KBM-7 (cell line): ENCODE data around the gene TRAK1.
A peak's percentile ranks its signal among the peaks of the same experiment; 100 is the strongest.

Experiments
- DNase-seq: peaks from one replicate; pipeline ENCODE4 v3.0.0-alpha.2; 2015
- in situ Hi-C: fragments of 300-500 bp; cut with MboI; formaldehyde crosslinking; loops from 2 replicates; pipeline ENCODE4 v1.14.3; 2020; ENCODE audit warnings: low sequenced_read_pairs, low pct_unique_long_range_greater_than_20kb, mixed read lengths

TRAK1 gene

DNA sequence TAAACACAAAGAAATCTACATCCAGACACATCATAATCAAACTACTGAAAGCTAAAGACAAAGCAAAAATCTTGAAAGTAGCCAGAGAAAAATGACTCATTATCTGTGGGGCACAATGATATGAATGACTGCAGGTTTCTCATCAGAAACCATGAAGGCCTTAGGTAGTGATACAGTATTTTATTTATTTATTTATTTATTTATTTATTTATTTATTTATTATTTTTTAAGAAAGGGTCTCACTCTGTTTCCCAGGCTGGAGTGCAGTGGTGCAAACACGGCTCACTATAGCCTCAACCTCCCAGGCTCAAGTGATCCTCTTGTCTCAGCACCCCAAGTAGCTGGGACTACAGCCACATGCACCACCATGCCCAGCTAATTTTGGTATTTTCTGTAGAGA lies 159.6 kb downstream of the TRAK1 start:
- DNase-seq, result no peak
- in situ Hi-C loops, result loop anchor here (25.0 kb wide), 1 partner anchor 487 kb away; no protein-coding TSS in a partner anchor

DNA sequence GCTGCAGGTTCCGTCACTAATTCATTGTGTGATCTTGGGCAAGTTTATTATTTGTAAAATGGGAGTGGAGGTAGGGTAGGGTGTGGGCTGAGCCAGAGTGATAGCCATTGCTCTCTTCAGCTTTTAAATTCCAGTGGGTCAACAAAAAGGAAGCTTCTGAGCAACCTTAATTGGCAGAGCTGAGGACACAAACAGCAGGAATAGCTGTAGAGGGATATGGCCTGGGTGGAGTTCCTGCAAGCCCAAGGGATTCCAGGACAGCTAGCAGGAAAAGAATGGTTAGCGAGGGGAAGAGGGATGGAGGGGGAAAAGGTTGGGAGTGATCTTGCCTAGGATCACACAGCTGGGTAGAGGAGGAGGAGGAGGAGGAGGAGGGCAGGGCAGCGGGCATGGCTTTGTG lies 163.4 kb downstream of the TRAK1 start:
- no peak for DNase-seq
- in situ Hi-C loops, result loop anchor here (25.0 kb wide), 1 partner anchor 483 kb away; no protein-coding TSS in a partner anchor

DNA sequence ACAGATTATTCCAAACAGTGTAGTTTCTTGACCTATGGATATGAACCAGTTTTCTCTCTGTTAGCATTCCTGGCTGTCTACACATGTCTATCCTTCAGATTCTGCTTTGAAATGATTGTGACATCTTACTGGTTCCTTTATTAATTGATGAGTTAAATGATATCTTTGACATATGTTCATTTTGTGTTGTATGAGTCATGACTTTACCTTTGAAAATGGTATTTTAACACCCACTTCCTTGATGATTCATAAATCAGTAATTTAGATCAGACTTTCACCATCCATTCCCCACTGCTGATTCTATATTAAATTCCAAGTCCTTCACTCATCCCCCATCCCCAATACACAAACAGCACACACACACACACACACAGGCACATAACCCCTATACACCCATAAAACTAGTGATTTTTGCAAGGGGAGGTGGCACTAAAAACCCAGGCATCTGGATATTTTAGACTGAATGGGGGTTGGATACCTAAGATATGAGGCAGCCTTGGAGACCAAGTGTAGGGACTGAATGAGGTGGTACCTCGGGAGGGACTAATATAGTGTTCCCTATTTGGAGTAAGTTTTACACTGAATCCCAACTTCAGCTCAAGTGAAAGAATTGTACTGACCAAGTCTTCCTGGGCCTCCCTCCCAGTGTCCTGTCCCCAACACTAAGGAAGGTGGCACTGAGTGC lies 165.1 kb downstream of the TRAK1 start:
- in situ Hi-C loops, result loop anchor here (25.0 kb wide), 1 partner anchor 481 kb away; no protein-coding TSS in a partner anchor
- DNase-seq, result no peak

DNA sequence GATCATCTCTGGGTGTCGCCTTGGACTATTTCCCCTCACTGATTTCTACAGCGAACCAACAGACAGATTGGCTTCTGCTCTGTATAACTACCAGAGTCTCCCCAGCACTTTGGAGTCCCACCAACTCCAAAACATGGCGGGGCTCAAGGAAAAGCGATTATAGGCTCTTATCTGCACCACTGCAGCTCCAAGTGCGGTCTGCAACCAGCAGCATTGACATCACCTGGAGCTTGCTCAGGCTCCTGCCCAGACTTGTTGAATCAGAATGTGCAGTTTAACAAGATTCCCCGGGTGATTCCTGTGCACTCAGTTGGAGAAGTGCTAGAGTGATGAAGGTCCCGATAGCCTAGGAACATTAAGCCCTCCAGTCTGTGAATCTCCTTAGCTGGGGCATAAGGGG lies 165.8 kb downstream of the TRAK1 start:
- no peak for DNase-seq
- in situ Hi-C loops, result loop anchor here (25.0 kb wide), 1 partner anchor 480 kb away; no protein-coding TSS in a partner anchor

DNA sequence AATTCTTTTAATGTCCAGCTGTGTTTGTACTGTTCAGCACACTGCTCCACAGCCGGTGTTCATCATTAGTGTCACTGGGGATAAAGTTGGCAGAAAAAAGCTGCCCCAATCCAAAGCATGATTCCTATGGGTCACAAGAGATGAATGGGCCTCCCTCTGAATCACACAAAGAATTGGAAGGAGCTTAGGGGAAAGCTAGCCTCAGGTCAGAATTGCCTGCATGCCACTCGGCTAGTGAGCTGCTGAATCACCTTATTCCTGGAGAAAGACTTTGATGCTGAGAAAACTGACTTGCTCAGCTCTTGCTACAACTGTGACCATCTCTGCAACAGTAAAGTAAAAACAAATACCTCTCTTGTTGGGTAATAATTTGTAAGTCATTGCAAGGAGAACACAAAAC lies 171.4 kb downstream of the TRAK1 start:
- in situ Hi-C loops, result loop anchor here (25.0 kb wide), 1 partner anchor 475 kb away; no protein-coding TSS in a partner anchor
- no peak for DNase-seq

DNA sequence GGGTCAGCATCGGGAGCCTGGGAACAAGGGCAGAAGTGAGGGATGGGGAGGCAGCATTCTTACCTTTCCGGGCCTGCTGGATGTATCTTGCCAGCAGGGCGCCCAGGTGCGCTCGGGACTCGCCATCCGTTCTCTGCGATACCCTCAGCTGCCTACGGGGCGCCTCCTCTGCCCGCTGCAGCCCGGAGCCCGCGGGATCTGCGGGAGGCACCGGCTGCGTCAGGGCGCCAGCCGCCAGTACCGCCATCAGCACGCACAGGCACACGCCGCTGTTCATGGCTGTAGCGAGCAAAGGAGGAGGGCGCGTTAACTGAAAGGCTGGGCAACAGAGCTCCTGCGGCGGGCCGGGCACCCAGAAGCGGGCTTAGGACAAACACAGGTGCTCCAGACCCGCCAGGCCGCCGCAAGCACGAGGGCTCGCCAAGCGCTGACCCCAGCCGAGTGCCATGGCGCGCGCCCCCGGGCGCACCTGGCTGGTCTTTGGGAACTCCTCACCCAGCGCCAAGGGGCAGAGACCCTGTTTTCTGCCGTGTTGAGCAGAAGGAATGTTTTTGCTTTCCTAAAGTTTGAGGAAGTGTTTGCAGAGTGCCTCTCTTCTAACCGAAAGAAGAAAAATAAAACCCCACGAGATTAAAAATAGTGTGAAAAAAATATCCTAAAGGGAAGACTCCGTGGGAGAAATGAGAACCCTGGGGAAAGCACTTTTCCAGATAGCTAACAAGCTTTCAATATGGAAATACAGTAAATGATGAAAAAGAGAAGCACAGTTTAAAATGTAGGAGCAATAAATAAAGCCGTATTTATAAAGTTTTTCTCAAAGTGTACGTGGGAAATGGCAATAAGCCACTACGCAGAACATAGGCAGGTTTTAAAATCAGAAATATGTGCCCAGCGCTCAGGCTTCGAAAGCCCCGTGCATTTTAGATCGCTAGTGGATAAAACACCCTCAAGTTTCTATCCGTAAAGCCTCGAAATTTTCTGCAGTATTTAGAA lies 172.5 kb downstream of the TRAK1 start:
- in situ Hi-C loops, result loop anchor here (25.0 kb wide), 1 partner anchor 474 kb away; no protein-coding TSS in a partner anchor
- DNase-seq, result no peak

DNA sequence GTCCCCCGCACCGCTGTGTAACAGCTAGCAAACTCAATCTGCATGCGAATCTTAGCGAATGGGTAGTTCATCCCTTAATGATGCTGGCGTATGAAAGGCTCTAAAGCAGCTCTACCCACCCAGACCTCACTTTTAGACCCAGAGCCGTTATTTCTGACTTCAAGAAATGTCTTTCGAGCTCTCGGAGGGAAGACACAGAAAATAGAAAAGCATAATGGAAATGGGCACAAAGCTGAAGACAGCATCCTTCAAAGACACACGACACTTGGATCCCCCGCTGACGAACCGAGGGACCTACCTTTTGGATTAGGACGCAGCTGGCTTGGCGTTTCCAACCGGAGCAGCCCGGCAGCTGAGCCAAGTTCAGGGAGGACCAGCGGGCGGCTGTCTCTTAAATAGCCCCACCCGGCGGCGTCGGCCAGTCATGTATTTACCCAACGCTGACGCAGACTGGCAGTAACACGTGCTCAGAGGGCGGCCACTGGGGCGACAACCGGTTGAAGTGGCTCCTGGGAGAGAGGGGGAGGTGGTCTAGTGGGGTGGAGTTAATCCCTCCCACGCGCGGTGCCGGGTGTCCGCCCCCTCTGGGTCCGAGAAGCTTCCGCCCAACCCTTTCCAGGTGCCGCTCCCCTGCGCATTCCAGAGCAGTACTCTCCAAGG lies 173.4 kb downstream of the TRAK1 start:
- DNase-seq, result no peak
- in situ Hi-C loops, result loop anchor here (25.0 kb wide), 1 partner anchor 473 kb away; no protein-coding TSS in a partner anchor

DNA sequence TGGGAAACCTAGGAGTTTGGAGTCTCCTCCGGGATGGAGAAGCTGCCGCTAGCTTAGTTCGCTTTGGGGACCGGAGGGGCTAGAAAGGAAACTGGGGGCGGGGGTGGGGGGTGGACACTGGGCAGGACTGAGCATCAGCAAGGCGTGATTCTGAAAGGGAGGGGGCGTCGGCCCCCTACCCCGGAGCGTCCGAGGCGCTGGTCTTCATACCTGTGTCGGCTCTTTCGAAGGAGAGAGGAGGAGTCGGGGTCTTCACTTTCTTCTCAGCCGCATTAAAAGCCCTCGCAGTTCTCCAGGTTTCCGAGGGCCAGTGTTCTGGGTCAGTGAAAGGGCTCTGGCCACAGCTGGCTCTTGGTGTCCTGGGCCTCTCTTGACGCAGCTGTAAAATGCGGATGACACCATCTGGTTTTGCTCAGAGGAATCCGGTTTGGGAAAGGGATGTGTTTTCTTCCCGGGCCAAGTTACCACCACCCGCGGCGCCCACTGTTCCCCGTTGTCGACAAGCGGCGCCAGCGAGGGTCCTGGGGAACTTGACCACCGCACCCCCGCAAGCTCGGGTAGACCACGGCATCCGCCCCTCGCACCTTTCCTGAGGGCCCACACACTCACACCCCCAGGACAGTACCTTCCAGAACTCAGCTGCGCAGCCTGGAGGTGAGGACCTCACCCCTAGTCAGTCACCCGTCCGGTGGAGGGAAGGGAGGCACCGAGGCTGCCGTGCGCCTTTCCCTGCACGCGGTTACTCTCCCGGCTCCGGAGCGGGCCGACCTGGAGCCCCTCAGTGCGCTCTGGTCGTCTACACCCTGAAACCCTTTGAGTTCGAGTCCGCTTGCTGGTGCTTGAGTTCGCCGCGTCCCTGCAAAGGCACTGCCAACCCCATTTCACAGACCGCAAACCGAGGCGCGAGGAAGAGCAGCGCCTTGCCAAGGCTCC lies 174.2 kb downstream of the TRAK1 start:
- DNase-seq, result no peak
- in situ Hi-C loops, result loop anchor here (25.0 kb wide), 1 partner anchor 472 kb away; no protein-coding TSS in a partner anchor

DNA sequence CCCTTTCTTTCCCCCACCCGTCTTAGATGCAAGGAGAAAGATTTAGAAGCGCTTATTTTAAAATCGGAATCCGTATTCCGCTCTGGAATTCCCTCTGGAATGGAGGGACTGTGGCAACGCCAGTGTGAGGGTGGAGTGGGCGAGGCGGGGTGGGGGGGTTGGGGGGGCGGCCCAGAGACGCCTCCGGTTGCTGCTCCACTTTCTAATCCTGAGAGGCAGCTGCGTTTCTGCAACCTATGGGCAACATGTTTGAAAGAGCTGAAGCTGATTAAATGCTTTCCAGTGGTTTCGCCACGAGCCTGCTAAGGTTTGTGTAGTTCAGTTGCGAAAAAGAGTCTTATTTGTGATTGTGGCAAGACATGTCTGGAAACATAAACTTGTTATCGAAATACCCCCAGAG lies 174.9 kb downstream of the TRAK1 start, which contains the start of gene CCK:
TSS of gene CCK (minus strand) at position 101 of the 400 bp plus-strand sequence. CDS start 2,555 bp downstream, outside the sequence.
- DNase-seq, result no peak
- in situ Hi-C loops, result loop anchor here (25.0 kb wide), 1 partner anchor 471 kb away; no protein-coding TSS in a partner anchor

DNA sequence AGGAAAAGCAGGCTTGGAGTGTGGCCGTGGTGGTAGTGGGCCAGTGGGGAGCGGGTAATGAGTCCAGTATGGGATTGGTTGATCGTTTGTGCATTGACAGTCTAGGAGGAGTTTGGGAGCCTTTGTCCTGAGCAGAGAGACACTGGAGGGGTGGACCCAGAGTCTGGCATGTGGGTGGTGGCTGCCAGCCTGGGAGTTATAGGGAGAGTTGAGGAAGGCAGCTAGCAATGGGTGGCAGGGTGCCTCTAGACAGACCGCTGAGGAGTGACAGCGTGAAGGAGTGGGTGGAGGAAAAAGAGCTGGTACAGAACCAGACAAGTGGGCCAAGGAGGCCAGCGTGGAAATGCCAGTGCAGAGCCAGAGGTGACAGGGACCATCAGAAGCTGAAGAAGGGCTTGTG lies 176.7 kb downstream of the TRAK1 start:
- in situ Hi-C loops, result loop anchor here (25.0 kb wide), 1 partner anchor 469 kb away; no protein-coding TSS in a partner anchor

DNA sequence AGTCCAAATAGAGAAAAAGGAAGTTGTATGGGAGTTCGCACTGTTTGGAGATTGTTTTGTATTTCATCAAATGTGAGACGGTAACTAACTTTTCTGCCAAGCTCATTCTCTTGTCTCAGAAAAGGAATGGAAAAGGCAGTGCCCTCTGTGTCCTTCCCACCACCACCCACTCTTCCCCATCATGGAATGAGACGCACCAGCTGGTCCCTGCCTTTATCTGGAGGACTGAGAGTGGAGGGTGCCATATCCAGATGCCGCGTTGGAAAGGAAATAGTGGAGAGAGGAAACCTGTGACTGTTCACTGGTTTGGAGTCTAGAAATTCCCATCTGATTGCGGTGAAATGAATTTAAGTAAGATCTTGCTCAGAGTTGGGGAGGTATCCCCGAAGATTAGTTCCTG lies 178.5 kb downstream of the TRAK1 start:
- in situ Hi-C loops, result loop anchor here (25.0 kb wide), 1 partner anchor 468 kb away; no protein-coding TSS in a partner anchor
- no peak for DNase-seq

More for the DNA sequence above, 176.7 kb downstream of the TRAK1 start:
- DNase-seq, result no peak

DNA sequence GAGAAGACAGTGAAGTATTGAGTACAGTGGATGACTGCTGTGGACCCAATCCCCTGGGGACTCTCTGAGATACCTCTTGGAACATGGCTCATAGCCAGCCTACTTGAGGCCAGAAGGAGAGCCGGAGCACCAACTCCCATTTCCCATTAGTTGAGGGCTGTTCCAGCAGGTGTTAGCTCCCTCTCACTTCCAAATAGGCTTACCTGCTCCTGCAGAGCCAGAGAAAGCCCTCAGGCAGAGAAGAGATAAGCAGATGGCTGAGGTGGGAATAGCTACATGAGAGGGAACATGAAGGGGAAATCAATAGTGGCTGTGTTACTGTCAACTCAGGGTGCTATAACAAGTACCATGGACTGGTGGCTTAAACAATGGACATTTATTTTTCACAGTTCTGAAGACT lies 179.4 kb downstream of the TRAK1 start:
- in situ Hi-C loops, result loop anchor here (25.0 kb wide), 1 partner anchor 467 kb away; no protein-coding TSS in a partner anchor

DNA sequence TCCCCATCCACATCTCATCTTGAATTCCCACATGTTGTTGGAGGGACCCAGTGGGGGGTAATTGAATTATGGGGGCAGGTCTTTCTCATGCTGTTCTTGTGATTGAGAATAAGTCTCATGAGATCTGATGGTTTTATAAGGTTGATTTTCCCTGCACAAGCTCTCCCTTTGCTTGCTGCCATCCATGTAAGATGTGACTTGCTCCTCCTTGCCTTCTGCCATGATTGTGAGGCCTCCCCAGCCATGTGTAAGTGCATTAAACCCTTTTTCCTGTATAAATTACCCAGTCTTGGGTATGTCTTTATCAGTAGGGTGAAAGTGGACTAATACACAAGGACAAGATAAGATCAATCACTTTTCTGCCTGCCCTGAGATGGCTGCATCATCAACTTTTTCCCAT lies 180.6 kb downstream of the TRAK1 start:
- in situ Hi-C loops, result loop anchor here (25.0 kb wide), 1 partner anchor 466 kb away; no protein-coding TSS in a partner anchor

More for the DNA sequence above, 179.4 kb downstream of the TRAK1 start:
- DNase-seq, result no peak

DNA sequence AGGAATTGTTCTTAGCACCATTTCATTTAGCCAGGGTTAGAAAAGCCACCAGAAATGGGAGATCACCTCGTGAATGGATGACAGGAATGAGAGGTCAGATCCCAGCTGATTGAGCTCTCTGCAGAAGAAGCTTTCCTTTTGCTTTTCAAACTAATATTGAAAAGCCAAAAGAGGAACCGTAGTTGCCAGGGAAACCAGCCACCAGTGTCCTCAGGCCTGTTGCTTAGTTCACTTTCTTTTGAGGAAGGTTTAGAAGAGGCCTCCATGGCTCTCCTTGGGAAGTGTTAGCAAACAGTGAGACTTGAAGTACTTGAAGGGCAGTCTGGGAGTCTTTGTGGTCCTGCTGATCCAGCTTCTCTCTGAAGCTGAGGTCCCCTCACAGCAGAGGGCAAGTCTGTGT lies 182.2 kb downstream of the TRAK1 start:
- in situ Hi-C loops, result loop anchor here (25.0 kb wide), 1 partner anchor 464 kb away; no protein-coding TSS in a partner anchor
- DNase-seq, result peak; percentile 26

More for the DNA sequence above, 180.6 kb downstream of the TRAK1 start:
- no peak for DNase-seq

DNA sequence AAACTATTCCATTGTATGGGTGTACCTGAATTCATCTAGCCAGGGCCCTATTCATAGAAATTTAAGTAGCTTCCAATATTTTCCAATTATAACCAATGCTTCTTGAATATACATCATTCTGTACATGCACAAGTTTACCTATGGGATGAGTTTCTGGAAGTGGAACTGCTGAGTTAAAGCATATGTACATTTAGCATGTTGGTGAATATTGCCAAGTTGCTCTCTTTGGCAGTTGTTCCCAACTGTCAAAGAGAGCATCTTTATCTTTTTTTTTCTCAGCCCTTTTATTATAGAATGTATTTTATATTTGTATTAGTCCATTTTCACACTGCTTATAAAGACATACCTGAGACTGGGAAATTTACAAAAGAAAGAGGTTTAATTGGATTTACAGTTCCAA lies 183.1 kb downstream of the TRAK1 start:
- in situ Hi-C loops, result loop anchor here (25.0 kb wide), 1 partner anchor 463 kb away; no protein-coding TSS in a partner anchor

DNA sequence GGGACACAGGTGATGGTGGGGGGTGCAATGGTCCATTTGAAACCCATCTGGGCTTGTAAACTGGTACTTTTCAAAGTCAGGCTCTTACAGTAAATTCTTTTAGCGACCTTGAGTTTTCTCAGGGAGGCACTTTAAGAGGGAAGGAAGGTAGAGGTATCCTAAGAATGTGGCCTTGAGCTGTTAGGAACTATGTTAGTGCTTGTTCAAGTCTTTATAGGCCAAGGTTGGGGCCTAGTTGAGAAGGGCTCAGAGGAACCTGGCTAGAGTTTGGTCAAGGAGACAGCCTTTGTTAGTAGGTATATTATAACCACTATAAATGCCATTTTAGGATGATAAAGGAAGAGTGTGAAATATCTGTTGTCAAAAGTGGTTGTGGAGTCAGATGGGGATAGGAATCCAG lies 184.1 kb downstream of the TRAK1 start:
- DNase-seq, result no peak
- in situ Hi-C loops, result no loop called here

More for the DNA sequence above, 183.1 kb downstream of the TRAK1 start:
- no peak for DNase-seq
